Stimulated activated CD8-positive, alpha-beta memory T cell treated with anti-CD3 and anti-CD28 coated beads, Interleukin-2, amount 100 ng/mL, for 48 hours (primary cell): ENCODE measurements around the gene CCDC88B.

Experiments used
- DNase-seq, 2 donors: peaks; one replicate each; pipeline ENCODE4 v3.0.0-alpha.2; 2020; ENCODE audit warnings: low read depth in 2 of 2

The CCDC88B gene

GRCh38 chr11:64382586-64382985, 42.6 kb downstream of the CCDC88B start:
- no peak for DNase-seq

DNA sequence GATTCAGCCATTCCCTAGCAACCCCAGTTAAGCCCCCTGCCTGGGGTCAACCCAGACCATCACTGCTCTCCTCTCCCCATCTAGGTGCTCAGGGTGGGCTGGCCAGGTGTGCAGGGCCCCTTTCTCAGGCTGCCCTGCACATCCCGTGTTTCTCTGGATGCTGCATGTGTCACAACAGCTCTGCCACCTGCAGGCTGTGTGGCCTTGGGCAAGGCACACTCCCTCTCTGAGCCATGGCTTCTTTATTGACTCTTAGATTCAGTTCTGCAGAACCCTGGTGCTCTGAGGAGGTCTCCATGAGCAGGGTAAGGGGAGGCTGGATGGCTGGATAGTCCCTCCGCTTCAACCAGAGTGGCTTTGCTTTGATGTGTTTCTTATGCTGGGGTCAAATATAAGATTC, 43.6 kb downstream of the CCDC88B start:
- DNase-seq: no peak

DNA sequence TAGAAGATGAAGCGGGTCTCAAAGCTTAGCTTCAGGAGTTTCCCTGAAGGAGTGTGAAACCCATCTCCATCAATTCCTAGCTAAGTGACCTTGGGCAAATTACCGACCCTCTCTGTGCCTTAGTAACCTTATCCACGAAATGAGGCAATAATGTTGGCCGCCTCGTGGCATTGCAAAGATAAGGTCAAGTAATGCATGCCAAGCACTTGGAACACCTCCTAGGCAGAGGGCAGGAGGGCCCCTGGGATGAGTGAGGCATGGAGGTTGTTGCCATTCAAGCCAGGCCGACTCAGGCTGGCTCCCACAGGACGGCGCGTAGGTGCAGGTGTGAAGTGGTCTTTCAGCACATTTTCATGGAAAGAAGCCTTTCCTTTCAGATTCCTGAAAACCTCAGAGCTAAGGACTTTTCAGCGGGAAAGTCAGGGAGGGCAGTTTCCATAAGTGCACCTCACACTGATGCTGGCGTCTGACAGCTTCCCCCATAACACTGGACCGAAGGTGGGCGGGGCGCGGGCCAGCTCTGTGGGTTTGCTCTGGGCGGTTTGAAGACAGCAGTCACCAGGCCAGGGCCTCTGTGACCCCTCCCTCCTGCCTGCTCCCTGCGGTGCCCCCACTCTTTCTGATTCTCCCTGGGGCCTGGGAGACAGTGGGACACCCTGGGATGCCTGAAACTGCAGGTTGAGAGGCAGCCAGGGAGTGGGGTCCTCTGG, 44.2 kb downstream of the CCDC88B start:
- DNase-seq: no peak

GRCh38 chr11:64384981-64385944, 45.3 kb downstream of the CCDC88B start:
- DNase-seq: no peak

DNA sequence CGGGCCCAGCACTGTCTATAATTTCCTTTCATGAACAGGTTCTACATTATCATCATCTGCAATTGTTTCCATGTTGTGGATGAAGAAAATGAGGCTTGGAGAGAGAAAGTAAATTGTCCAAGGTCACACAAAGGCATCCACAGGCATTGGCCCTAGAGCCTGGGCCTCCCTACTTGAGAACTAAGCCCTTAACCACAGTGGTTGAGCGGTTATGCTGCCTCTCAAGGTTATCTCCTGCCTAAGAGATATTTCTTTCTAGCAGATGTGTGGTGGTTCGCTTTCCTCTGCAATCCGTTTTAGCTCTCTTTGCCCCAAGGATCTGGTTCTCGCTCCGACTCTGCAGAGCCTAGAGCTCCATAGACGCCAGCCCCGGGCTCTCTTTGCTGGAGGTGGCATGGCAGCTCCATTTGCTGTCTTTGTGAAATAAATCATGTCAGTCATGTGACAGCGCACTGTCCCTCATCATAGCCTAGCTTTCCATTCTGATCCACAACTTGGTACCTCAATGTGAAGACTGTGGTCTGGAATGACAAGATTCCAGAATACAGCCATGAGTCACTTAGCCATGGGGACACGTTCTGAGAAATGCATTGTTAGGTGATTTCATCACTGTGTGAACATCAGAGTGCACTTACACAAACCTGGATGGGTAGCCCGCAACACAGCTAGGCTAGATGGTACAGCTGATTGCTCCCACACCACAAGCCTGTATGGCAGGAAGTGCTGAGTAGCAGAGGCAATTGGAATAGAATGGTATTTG, 46.1 kb downstream of the CCDC88B start:
- DNase-seq: no peak

DNA sequence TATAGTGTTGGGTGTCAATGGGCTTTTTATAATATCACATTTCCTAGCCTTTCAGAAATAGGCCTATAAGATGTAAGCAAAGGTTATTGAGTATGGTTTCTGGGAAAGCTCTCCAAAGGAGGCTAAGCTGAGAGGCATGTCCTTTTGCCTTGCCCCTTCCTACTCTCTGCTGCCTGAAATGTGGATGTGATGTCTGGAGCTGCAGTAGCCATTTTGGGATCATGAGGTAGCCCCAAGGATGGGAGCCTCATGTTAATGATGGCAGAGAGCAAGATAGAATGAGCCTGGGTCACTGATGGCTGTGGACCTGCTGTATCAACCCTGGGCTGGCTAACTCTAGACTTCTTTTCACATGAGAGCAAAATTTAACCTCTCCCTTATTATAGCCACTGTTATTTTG, 47.9 kb downstream of the CCDC88B start:
- DNase-seq: no peak

- no peak for DNase-seq
These were observed 48.9 kb downstream of the CCDC88B start for GRCh38 chr11:64388894-64389293.

DNA sequence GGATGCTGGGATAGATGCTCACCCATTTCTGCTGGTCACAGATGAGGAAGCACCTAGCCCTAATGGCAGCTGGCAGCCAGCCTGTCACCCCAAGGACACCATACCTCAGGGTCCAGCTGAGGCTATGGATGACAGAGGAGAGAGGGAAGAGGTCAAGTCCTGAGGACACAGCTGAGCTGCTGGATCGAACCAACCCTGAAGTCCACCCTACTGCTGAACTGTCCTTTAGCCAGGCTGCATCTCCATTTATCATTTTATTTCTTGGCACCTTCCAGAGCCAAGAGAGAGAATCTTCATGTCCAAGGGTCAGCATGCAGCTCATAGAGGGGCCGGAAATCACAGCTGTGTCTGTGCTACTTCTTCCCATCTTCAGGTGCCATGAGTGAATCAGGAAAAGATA, 49.8 kb downstream of the CCDC88B start:
- no peak for DNase-seq

GRCh38 chr11:64390558-64390957, 50.6 kb downstream of the CCDC88B start:
- no peak for DNase-seq

DNA sequence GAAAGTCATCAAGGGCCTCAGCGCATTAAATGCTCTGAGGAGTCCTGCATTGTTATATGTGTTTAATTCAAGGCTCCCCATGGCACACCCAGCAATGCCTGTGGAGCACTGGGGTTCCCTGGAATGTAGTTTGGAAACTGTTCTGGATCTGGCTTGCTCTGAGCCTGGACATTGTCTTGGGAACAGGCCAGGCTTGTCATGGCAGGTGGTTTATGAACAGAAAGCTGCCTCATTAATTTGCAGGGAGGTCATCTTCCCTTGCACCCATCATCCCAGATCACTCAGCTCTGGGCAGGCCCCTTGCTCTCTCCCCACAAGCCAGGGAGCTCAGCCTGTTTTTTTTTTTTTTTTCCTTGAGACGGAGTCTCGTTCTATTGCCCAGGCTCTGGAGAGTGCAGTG, 51.8 kb downstream of the CCDC88B start:
- no peak for DNase-seq

DNA sequence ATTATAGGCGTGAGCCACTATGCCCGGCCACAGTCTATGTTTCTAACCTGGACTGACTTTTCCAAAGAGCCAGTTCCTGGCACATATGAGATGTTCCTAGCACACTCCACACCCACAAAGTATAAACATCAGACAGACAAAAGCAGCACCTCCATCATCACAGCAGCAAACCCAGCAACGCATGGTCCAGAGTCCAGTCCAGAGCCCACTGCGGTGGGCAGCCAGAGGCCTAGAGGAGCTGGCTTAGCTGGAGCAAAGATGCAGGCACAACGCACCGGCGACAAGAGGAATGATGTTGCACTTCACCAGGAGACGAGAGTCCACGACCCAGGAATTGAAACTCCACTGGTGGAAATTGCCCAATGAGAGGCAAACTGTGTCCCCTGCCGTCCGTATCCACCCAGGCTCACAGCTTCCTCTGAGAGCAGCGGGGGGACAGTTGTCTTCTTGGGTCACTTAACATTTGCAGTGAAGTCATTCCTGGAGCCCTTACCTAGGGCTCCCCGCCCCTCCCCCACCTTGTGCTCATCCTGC, 55.6 kb downstream of the CCDC88B start:
- DNase-seq: no peak

DNA sequence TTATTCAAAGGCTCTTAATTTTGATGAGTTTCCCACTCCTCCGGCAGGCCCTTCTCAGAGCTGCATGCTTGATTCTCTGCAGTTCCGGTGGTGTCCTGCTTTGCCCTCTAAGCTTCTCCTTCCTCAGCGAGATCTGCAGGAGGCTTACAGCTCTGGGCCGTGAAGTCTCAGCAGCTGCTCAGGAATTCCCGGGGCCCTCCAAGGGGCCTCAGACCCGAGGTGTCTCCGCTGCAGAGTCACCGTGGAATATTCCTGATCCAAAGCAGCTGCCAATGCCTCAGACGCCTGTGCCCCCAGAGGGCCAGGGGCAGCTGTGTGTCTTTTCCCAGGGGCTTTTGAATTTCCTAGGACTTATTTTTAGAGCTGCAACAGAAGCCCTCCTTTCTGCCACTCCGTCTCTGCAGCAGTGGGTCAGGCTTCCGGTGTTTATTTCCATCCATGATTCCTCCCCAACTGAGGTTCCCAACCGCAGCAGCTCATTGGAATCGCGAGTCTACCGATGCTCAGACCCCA, 56.1 kb downstream of the CCDC88B start:
- no peak for DNase-seq

- no peak for DNase-seq
These were observed 60.1 kb downstream of the CCDC88B start for GRCh38 chr11:64400102-64400501.

GRCh38 chr11:64400667-64401066, 60.7 kb downstream of the CCDC88B start:
- no peak for DNase-seq

DNA sequence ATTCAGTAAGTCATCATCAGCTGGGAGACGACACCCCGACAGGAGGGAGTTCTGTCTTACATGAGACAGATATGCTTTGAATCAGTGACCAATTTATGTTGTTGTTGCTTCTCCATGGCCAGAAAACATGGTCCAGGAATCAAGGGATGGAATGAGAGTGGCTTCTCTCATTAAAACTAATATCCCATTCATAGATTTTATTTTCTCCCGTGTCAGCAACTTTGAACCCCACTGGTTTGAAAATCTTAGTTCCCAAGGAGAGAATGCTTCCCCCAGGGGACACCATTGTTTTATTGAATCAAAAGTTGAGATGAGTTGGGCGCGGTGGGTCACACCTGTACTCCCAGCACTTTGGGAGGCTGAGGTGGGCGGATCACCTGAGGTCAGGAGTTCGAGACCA, 61.8 kb downstream of the CCDC88B start:
- no peak for DNase-seq

GRCh38 chr11:64403106-64403505, 63.1 kb downstream of the CCDC88B start:
- no peak for DNase-seq

DNA sequence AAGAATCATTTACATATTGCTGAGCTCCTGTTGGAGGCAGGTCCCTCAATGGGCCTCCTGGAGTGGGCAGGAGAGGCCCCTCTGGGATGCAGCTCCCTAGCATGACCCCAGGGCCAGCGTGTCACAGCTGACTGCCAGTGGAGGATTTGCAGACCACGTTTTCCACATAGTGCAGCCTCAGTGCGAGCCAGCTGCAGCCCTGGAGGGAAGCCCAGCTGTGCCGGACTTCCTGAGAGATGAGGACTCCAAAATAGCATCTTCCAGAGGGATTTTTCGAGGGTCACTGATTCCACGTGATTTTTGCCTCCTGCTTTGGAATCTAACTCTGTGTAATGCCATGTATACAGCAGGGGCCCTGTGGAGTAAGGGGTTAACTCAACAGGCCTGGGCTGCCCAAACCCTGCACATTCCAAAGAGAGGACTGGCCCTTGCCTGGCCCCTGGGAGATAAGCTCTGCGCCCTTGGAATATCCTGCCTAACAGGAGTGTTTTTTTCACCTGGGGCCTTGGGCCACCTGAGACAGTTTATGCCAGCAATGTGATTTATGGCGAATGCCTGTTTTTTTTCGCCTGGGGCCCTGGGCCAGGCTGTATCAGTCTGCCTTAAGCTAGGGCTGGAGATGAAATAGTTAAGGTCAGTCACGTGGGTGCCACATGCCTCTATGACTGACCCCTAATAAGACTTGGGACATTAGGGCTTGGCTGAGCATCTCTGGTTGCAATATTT, 66.4 kb downstream of the CCDC88B start:
- DNase-seq: no peak
